ENCODE results near the gene TMEM89. TPM values are rescaled to one million over a fixed set of nuclear protein-coding genes. Genes with fewer than 3 reads are reported as not detected.

Gene TMEM89
- polyA plus RNA-seq, 3 donors = 0.21 TPM; not detected in 2

DNA sequence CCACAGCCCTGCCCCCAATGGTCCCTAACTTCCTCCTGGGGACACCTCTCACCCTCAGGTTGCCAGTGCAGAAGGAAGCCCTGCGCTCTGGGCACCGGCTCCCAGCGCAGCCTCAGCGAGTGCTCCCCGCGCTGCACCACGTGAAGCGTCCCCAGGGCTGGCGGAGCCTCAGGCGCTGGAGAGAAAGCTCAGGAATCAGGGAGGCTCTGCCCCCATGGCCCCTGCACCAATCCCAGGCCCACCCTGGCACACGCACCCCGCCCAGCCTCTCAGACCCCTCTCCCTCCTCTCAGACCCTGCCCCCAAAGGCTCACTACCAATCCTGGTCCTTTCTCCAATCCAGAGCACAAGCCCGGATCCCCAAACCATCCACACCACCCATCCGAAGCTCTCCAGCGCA is 33.3 kb downstream of the TMEM89 start:
- H3K27me3 ChIP-seq (ENCODE audit: control insufficient read depth in 2 of 2, insufficient read depth in 2 of 2, low read length in 2 of 2) = peaks cover 0 to 18% of the 10 kb centered on the region in 2 donors
- no peak overlapping the region for H3K9ac ChIP-seq (ENCODE audit: insufficient read depth, low read length, poor library complexity, severe bottlenecking)
- WGBS (ENCODE audit: insufficient coverage) = 70% methylated on average over 15 of the region's 15 CpGs
- peaks cover 23 to 38% (median 35%) of the 10 kb centered on the region in 3 donors for H3K27me3 Mint-ChIP-seq (ENCODE audit: low read depth in 3 of 3)
- no peaks in the 10 kb centered on the region for H3K9me3 ChIP-seq (replicated peaks in 1 of 2; ENCODE audit: control insufficient read depth in 1 of 2, insufficient read depth in 1 of 2, low read length in 2 of 2)
- no peak overlapping the region for H3K4me2 ChIP-seq (replicated peaks; ENCODE audit: extremely low read depth, low read length, poor library complexity, severe bottlenecking)
- TF ChIP-seq, protein P1, sequence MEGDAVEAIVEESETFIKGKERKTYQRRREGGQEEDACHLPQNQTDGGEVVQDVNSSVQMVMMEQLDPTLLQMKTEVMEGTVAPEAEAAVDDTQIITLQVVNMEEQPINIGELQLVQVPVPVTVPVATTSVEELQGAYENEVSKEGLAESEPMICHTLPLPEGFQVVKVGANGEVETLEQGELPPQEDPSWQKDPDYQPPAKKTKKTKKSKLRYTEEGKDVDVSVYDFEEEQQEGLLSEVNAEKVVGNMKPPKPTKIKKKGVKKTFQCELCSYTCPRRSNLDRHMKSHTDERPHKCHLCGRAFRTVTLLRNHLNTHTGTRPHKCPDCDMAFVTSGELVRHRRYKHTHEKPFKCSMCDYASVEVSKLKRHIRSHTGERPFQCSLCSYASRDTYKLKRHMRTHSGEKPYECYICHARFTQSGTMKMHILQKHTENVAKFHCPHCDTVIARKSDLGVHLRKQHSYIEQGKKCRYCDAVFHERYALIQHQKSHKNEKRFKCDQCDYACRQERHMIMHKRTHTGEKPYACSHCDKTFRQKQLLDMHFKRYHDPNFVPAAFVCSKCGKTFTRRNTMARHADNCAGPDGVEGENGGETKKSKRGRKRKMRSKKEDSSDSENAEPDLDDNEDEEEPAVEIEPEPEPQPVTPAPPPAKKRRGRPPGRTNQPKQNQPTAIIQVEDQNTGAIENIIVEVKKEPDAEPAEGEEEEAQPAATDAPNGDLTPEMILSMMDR (IDR thresholded peaks at IDR 0.05) = no peak
- no peak overlapping the region for H2AFZ ChIP-seq (ENCODE audit: insufficient read depth, low read depth, low read length, poor library complexity, severe bottlenecking)
- no peaks in the 10 kb centered on the region for H3K4me1 Mint-ChIP-seq
- no peaks in the 10 kb centered on the region for H4K20me1 ChIP-seq (ENCODE audit: insufficient read depth, low read length)
- peaks cover 0 to 3% (median 0%) of the 10 kb centered on the region in 7 donors for H3K9me3 Mint-ChIP-seq
- H3K4me3 Mint-ChIP-seq = peak overlapping the region in 1 of 2 donors; percentile 16
- DNase-seq = no peak
- no peak overlapping the region for H3K27ac Mint-ChIP-seq
- H3K4me1 ChIP-seq (ENCODE audit: control insufficient read depth in 1 of 2, insufficient read depth in 2 of 2, low read length in 2 of 2) = no peaks in the 10 kb centered on the region
- intact Hi-C loops (cut with micrococcal nuclease) = no loop called here
- H3K36me3 Mint-ChIP-seq = no peaks in the 10 kb centered on the region
- H3K4me3 ChIP-seq (replicated peaks in 1 of 3; ENCODE audit: low read depth in 2 of 3, low read length in 3 of 3) = no peak overlapping the region
- no peaks in the 10 kb centered on the region for H3K36me3 ChIP-seq (replicated peaks in 1 of 2; ENCODE audit: control insufficient read depth in 1 of 2, insufficient read depth in 2 of 2, low read length in 2 of 2)
- no peaks in the 10 kb centered on the region for H3K79me2 ChIP-seq (ENCODE audit: insufficient read depth, low read length)
- no peak overlapping the region for H3K27ac ChIP-seq (ENCODE audit: low read depth in 1 of 2, low read length in 2 of 2)

DNA sequence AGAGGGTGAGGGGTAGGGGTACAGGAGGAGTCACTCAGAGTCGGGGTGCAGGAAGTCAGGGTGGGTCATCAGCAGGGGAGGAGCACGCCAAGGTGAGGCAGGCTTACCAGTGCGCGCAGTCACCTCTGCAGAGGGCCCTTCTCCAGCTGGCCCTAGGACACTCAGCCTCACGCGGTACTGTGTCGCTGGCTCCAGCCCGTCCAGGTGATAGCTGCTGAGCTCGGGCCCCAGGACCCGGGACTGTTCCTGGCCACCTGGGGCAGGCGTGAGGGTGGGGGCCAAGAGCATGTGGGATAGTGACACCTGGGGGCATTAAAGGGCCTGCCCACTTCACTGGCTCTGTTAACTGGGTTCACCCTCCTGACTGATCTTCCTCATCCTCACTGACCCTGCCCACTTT is 33.9 kb downstream of the TMEM89 start:
- Mint-ChIP-seq H3K27ac (no peak overlapping the region), H3K9me3 (peaks cover 0 to 3% (median 0%) of the 10 kb centered on the region in 7 donors), H3K36me3 (no peaks in the 10 kb centered on the region), H3K4me3 (peak overlapping the region in 1 of 2 donors; percentile 42), H3K4me1 (no peaks in the 10 kb centered on the region), H3K27me3 (ENCODE audit: low read depth in 3 of 3) (peaks cover 17 to 33% (median 31%) of the 10 kb centered on the region in 3 donors)
- 85% methylated on average over 10 of the region's 11 CpGs for WGBS (ENCODE audit: insufficient coverage)
- intact Hi-C loops (cut with micrococcal nuclease) = no loop called here
- no peak overlapping the region for H2AFZ ChIP-seq (ENCODE audit: insufficient read depth, low read depth, low read length, poor library complexity, severe bottlenecking)
- H3K36me3 ChIP-seq (replicated peaks in 1 of 2; ENCODE audit: control insufficient read depth in 1 of 2, insufficient read depth in 2 of 2, low read length in 2 of 2) = no peaks in the 10 kb centered on the region
- no peak overlapping the region for H3K27ac ChIP-seq (ENCODE audit: low read depth in 1 of 2, low read length in 2 of 2)
- TF ChIP-seq, protein P1 (IDR thresholded peaks at IDR 0.05) = no peak
- no peak overlapping the region for H3K9ac ChIP-seq (ENCODE audit: insufficient read depth, low read length, poor library complexity, severe bottlenecking)
- no peak overlapping the region for H3K4me3 ChIP-seq (replicated peaks in 1 of 3; ENCODE audit: low read depth in 2 of 3, low read length in 3 of 3)
- no peaks in the 10 kb centered on the region for H3K79me2 ChIP-seq (ENCODE audit: insufficient read depth, low read length)
- no peak for DNase-seq
- no peaks in the 10 kb centered on the region for H4K20me1 ChIP-seq (ENCODE audit: insufficient read depth, low read length)
- H3K4me1 ChIP-seq (ENCODE audit: control insufficient read depth in 1 of 2, insufficient read depth in 2 of 2, low read length in 2 of 2) = no peaks in the 10 kb centered on the region
- no peaks in the 10 kb centered on the region for H3K9me3 ChIP-seq (replicated peaks in 1 of 2; ENCODE audit: control insufficient read depth in 1 of 2, insufficient read depth in 1 of 2, low read length in 2 of 2)
- H3K4me2 ChIP-seq (replicated peaks; ENCODE audit: extremely low read depth, low read length, poor library complexity, severe bottlenecking) = no peak overlapping the region
- H3K27me3 ChIP-seq (ENCODE audit: control insufficient read depth in 2 of 2, insufficient read depth in 2 of 2, low read length in 2 of 2) = peaks cover 0 to 17% of the 10 kb centered on the region in 2 donors

Measured in CD14-positive monocyte (primary cell).